Neutrophil (primary cell): ENCODE measurements around the gene MTMR12.

Experiments used
- H3K27ac ChIP-seq: fragments of 200-600 bp; sonication (generic); 2 replicates; pipeline ENCODE4 v1.5.1; 2016; ENCODE audit warnings: mild to moderate bottlenecking, moderate library complexity
- H3K27me3 ChIP-seq: fragments of 200-600 bp; sonication (generic); 2 replicates; pipeline ENCODE4 v1.6.0; 2016; ENCODE audit warnings: mild to moderate bottlenecking
- H3K36me3 ChIP-seq: fragments of 200-600 bp; sonication (generic); 2 replicates; pipeline ENCODE4 v1.5.1; 2017
- H3K4me1 ChIP-seq, 2 experiments: fragments of 200-600 bp in 1 of 2; sonication (generic) in 1 of 2; 1 replicate in 1 of 2; 2 replicates in 1 of 2; pipeline versions ENCODE4 v1.5.1 to v1.6.1; 2013 to 2016; ENCODE audit warnings: low read depth in 1 of 2, low read length in 1 of 2, mild to moderate bottlenecking in 1 of 2, moderate library complexity in 1 of 2; ENCODE audit not compliant: control insufficient read depth in 1 of 2, insufficient read depth in 1 of 2
- H3K4me3 ChIP-seq, 2 experiments: fragments of 200-600 bp in 1 of 2; sonication (generic) in 1 of 2; 1 replicate in 1 of 2; 2 replicates in 1 of 2; pipeline ENCODE4 v1.5.1; 2013 to 2016; ENCODE audit warnings: low read depth in 1 of 2, low read length in 1 of 2, mild to moderate bottlenecking in 1 of 2, moderate library complexity in 1 of 2
- H3K9me3 ChIP-seq: fragments of 200-600 bp; sonication (generic); 2 replicates; pipeline ENCODE4 v1.5.1; 2016
- CTCF ChIP-seq: fragments of 200-600 bp; sonication (generic); IDR thresholded peaks from 2 replicates; pipeline ENCODE4 v1.5.1; 2016; ENCODE audit warnings: antibody characterized with exemption

The MTMR12 gene

GRCh38 chr5:32331217-32331934 lies 18.6 kb upstream of the MTMR12 start:
- no peaks in the 10 kb centered on the region for H3K9me3 ChIP-seq
- no peaks in the 10 kb centered on the region for H3K4me1 ChIP-seq
- H3K27me3 ChIP-seq = no peaks in the 10 kb centered on the region
- H3K4me3 ChIP-seq = no peak overlapping the region
- H3K27ac ChIP-seq = no peak overlapping the region
- no peaks in the 10 kb centered on the region for H3K36me3 ChIP-seq
- no peak for TF ChIP-seq CTCF

- Histone ChIP-seq H3K27me3 (no peaks in the 10 kb centered on the region), H3K9me3 (no peaks in the 10 kb centered on the region), H3K4me3 (no peak overlapping the region), H3K36me3 (no peaks in the 10 kb centered on the region), H3K4me1 (no peaks in the 10 kb centered on the region), H3K27ac (no peak overlapping the region)
- no peak for TF ChIP-seq CTCF
Observed at GRCh38 chr5:32330126-32330971, 17.6 kb upstream of the MTMR12 start.

- H3K27ac ChIP-seq = no peak overlapping the region
- no peaks in the 10 kb centered on the region for H3K9me3 ChIP-seq
- H3K4me3 ChIP-seq = no peak overlapping the region
- H3K36me3 ChIP-seq = no peaks in the 10 kb centered on the region
- TF ChIP-seq CTCF = no peak
- H3K4me1 ChIP-seq = no peaks in the 10 kb centered on the region
- H3K27me3 ChIP-seq = no peaks in the 10 kb centered on the region
Observed at GRCh38 chr5:32329395-32329834, 16.7 kb upstream of the MTMR12 start.

GRCh38 chr5:32326216-32326772 lies 13.6 kb upstream of the MTMR12 start:
- Histone ChIP-seq H3K4me1 (no peaks in the 10 kb centered on the region), H3K27me3 (no peaks in the 10 kb centered on the region), H3K4me3 (no peak overlapping the region), H3K9me3 (peaks cover 4% of the 10 kb centered on the region), H3K36me3 (no peaks in the 10 kb centered on the region), H3K27ac (no peak overlapping the region)
- no peak for TF ChIP-seq CTCF

GRCh38 chr5:32325616-32326015 lies 12.9 kb upstream of the MTMR12 start:
- no peaks in the 10 kb centered on the region for H3K36me3 ChIP-seq
- TF ChIP-seq CTCF = no peak
- no peaks in the 10 kb centered on the region for H3K4me1 ChIP-seq
- H3K27me3 ChIP-seq = no peaks in the 10 kb centered on the region
- H3K9me3 ChIP-seq = peaks cover 4% of the 10 kb centered on the region
- no peak overlapping the region for H3K4me3 ChIP-seq
- no peak overlapping the region for H3K27ac ChIP-seq
